HG02798 (cell line): ENCODE data around the gene PIM1.
"Not testable (repeated sequence)": the region's sequence is repeated elsewhere in the genome, so short reads cannot be mapped to it uniquely, and the experiment has no call there.

ENCODE experiments used
- ATAC-seq: cut with Tn5 transposase; IDR thresholded peaks from one replicate; pipeline ENCODE4 v1.9.1; 2021; ENCODE audit warnings: mild to moderate bottlenecking; ENCODE audit not compliant: unreplicated experiment, poor library complexity

The PIM1 gene

GRCh38 chr6:37169496-37170272 is at the start of gene PIM1:
PIM1 (plus strand) TSS chr6:37170152; CDS start chr6:37170576, 424 bp downstream.
- ATAC-seq: peak; percentile 82

DNA sequence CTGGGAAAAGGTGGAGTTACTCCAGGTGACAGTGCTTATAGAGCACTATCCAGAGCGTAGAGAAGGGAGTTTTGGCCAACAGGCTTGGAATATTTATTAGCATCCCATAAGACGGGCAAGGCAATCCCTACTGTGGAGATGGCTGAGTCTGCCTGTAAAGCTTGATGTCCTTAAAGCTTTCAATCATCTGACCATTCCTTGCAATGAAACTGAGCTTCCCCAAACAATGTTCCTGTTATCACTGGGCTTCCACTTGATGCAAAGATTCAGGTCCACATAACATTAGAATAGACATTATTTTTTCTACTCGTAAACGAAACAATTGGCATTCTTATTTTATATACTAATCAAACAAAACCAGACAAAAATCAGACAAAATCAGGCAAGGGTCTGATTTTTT is 48.4 kb upstream of the PIM1 start:
- no peak for ATAC-seq

- no peak for ATAC-seq
Measured at GRCh38 chr6:37122861-37123260, 47.1 kb upstream of the PIM1 start.

GRCh38 chr6:37123957-37124729 is 45.8 kb upstream of the PIM1 start:
- ATAC-seq: no peak

DNA sequence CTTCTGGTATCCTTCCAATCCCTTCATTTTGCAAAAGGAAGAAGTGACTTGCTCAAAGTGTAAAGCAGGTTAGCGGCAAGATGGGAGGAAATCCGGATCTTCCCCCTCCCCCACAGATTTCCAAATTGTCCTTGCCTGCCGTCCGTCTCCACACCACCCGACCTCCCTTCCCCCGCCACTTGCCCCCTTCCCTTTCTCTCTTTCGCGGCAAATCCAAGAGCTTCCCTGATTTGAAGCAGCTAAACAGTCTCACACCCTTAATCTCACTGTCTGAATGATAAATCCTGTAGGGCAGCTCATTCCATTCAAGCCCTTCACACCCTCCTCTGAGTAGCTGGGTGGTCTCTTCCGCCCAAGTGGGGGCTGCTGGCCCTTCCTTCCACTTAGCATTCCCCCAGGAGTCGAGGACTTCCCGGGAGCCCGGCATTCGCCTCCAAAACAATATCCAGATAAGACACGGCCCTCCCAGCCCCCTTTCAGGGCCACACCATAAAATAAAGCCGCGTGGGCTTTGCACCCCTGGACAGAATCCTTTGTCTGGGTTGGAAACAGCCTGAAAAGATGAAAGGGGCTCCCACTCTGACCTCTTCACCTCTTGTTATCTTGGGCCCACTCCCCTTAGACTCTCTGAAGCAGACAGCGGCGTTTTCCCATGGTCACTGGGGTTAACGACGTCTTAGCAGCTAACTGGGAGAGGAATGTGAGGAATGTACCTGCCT is 44.0 kb upstream of the PIM1 start:
- no peak for ATAC-seq

DNA sequence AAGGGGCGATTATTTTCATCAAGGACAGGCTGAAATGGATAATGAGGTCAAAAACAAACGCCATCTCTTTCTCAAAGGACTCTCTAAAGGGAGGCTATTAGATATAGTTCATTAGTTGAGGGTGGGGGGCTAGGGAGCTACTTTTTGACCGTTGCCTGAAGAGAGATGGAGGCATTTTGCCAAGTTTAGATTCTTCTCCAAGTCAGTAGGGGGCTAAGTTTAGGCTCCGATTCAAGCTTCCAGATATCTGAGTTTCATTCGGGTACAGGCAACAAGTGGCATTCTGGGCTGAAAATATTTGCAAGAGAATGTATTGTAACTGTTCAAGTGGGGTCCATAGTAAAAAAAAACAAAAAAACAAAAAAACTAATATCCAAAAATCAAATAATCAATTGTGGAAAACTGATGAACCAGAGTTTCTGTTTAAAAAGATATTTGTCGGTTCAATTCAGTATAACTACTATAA is 43.4 kb upstream of the PIM1 start:
- no peak for ATAC-seq

DNA sequence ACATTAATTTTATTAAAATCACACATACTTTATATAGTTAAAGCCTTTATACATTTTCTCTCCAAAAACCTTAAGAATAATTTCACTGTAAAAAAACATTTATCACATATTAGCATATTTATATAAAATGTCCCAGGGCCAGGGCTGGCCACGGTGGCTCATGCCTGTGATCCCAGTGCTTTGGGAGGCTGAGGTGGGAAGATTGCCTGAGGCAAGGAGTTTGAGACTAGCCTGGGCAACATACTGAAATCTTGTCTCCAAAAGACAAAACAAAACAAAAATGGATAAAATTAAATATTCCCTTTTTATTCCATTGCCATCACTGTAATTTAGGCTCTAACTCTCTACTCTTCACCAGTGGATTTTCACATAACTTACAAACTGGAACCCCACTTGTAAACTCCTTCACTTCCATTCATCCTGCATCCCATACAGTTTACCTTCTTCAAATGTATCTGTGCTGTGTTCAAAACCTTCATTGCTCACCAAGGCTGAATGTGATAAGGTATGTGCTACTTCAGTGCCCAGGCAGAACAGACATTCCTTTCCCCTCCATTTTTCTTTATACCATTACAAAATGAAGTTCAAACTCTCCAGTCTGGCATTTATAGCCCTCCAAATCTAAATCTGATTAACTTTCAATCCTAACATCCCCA is 42.9 kb upstream of the PIM1 start:
- no peak for ATAC-seq

- ATAC-seq: no peak
Measured at GRCh38 chr6:37127961-37128862, 41.7 kb upstream of the PIM1 start.

- ATAC-seq: not testable (repeated sequence)
Measured at GRCh38 chr6:37128863-37129443, 41.0 kb upstream of the PIM1 start.

DNA sequence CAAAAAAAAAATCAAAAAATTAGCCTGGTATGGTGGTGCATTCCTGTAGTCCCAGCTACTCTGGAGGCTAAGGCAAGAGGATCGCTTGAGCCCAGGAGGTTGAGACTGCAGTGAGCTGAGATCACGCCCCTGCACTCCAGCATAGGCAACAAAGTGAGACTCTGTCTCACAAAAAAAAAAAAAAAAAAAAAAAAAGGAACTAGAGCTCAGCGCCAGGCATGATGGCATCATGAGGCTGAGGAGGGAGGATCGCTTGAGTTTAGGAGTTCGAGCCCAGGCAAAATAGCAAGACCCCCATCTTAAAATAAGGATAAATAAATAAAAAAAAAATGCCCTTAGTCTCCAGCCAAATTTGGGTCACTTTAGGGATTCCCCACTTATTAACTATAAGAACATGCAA is 40.4 kb upstream of the PIM1 start:
- ATAC-seq: no peak

DNA sequence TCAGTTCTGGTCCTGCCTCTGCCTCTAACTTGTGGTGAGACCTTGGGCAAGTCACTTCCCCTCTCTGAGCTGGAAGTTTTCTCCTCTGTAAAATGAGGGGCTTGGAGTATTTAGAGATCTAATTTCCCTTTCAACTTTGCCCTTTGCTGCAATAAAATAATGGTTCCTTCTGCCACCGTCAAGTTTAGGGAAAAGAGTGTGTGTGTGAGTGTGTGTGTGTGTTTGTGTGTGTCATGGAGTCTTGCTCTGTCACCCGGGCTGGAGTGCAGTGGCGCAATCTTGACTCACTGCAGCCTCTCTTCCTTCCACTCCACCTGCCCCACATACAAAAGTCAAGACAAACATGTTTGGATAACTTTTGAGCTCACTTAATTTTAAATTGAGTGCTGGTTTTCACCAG is 39.2 kb upstream of the PIM1 start:
- ATAC-seq: no peak

- ATAC-seq: no peak
Measured at GRCh38 chr6:37131104-37131959, 38.6 kb upstream of the PIM1 start.

DNA sequence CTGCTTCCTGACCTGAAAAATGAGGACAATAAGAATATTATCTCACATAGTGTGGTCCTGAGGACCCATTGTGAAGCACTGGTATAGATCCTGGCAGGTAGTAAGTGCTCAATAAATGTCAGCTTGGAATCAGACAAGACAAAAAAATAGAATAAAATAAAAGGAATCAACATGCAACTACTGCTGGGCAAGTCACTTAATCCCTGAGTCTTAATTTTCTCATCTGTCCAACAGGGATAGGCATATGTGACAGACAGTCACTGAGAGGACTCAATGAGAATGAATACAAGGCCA is 38.0 kb upstream of the PIM1 start:
- ATAC-seq: no peak

DNA sequence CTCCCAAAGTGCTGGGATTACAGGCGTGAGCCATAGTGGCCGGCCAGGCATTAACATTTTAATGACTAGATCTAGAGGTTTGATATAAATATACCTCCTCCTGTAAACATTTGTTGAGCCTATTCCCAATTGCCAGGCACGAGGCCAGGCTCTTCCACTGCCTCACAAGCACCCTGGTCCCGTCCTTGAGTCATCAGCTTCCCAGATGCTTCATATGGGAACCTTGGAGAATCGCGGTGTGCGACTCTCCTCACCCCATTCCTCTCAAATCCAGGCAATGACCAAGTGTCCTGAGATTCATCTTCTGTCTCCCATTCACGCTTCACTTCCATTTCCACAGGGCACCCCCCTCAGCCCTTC is 35.9 kb upstream of the PIM1 start:
- no peak for ATAC-seq

DNA sequence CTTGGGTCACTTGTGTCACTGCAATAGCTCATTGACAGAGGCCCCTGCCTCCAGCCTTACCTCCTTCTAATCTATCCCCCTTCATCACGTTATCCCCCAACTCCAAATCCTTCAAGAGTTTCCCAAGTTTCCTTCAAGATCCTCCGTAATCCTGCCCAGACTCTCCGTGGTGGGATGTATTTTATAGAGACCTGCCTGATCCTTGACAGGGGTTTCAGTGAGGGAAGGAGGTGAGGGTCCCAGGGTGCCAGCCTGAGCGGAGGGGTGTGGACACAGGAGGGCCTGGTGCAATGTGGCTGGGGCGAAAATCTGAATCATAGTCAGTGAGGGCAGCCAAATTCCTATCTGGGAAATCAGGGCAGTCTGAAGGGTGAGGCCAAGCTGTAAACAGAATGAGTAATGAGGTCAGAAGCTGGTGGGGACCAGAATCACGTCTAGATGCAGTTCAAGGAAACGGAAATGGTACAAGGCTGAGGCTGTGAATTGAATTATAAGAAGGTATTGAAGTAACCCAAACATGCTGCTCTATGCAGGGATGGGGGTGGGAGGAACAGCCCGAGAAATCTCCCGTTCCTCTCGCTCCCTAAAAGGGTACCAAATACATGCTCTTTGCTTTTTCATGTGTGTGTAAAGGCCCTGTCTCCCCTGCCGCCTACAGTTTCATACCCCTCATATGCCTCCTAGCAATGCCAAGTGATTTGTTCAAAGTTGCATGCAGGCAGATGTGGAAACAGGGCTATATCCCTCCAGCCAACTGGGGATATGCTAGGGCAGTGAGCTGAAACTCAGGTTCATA is 35.4 kb upstream of the PIM1 start:
- no peak for ATAC-seq

DNA sequence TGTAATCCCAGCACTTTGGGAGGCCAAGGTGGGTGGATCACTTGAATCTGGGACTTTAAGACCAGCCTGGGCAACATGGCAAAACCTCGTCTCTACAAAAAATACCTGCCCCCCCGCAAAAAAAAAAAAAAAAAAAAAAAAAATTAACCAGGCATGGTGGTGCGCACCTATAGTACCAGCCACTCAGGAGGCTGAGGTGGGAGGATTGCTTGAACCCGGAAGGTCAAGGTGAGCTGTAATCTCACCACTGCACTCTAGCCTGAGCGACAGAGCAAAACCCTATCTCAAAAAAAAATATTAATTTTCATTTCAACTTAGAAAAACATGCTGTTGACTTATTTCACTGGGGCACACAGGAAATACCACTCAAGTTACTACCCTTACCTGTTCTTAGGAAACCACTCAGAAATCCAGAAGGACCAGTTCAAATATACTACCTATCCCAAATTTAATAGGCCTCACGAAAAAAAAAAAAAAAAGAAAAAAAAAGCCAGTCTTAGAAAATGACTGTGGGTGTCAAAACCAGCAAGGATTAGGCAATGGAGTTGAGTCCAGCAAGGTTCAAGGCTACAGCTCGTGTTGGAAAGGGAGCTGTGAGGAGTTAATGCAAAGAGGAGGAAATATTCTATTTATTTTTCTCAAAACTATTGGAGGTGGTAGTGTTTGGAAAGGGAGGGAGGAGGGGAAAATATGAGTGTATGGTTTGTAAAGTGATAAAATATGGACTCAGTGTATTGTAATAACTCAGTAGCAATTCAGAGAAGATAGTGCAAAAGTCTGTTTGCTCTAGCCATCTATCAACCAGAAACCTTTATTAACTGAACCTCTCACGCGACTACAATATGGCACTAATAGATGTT is 33.9 kb upstream of the PIM1 start:
- no peak for ATAC-seq

- ATAC-seq: no peak
Measured at GRCh38 chr6:37136821-37137200, 33.1 kb upstream of the PIM1 start.
